HG02798 (cell line): ENCODE results near the gene CA5A.
"Not testable (repeated sequence)": the region's sequence is repeated elsewhere in the genome, so short reads cannot be mapped to it uniquely, and the experiment has no call there.

Experiments used
- ATAC-seq: cut with Tn5 transposase; IDR thresholded peaks from one replicate; pipeline ENCODE4 v1.9.1; 2021; ENCODE audit warnings: mild to moderate bottlenecking; ENCODE audit not compliant: unreplicated experiment, poor library complexity

The CA5A gene

GRCh38 chr16:87926246-87927194 is 9.8 kb downstream of the CA5A start:
- ATAC-seq: no peak

GRCh38 chr16:87924811-87925670 is 11.3 kb downstream of the CA5A start:
- ATAC-seq: no peak

- ATAC-seq: peak; percentile 73
Observed at GRCh38 chr16:87924041-87924810, 12.1 kb downstream of the CA5A start.

- no peak for ATAC-seq
Observed at GRCh38 chr16:87922250-87922871, 14.0 kb downstream of the CA5A start.

- no peak for ATAC-seq
Observed at GRCh38 chr16:87921236-87921773, 15.0 kb downstream of the CA5A start.

GRCh38 chr16:87919681-87919994 is 16.7 kb downstream of the CA5A start:
- ATAC-seq: no peak

GRCh38 chr16:87918866-87919680 is 17.3 kb downstream of the CA5A start:
- no peak for ATAC-seq

GRCh38 chr16:87918338-87918737 is 18.0 kb downstream of the CA5A start:
- no peak for ATAC-seq

- ATAC-seq: no peak
Observed at GRCh38 chr16:87917503-87917902, 18.8 kb downstream of the CA5A start.

GRCh38 chr16:87914812-87915211 is 21.5 kb downstream of the CA5A start:
- no peak for ATAC-seq

GRCh38 chr16:87914021-87914725 is 22.2 kb downstream of the CA5A start:
- not testable (repeated sequence) for ATAC-seq

GRCh38 chr16:87912691-87913090 is 23.6 kb downstream of the CA5A start:
- ATAC-seq: not testable (repeated sequence)

- not testable (repeated sequence) for ATAC-seq
Observed at GRCh38 chr16:87911106-87911763, 25.1 kb downstream of the CA5A start.

GRCh38 chr16:87909203-87909935 is 27.0 kb downstream of the CA5A start:
- ATAC-seq: peak; percentile 90

- not testable (repeated sequence) for ATAC-seq
Observed at GRCh38 chr16:87908101-87908500, 28.2 kb downstream of the CA5A start.

- ATAC-seq: not testable (repeated sequence)
Observed at GRCh38 chr16:87905521-87905920, 30.8 kb downstream of the CA5A start.

GRCh38 chr16:87904963-87905362 is 31.4 kb downstream of the CA5A start:
- ATAC-seq: not testable (repeated sequence)
